Trophoblast cell (in vitro differentiated cells and primary cell): ENCODE measurements around the gene MBD3.

Source experiments
- DNase-seq, 2 donors: peaks; one replicate each; pipeline ENCODE4 v3.0.0-alpha.2; 2016
- H2AFZ ChIP-seq: 2 replicates; pipeline ENCODE4 v1.6.1; 2013; ENCODE audit warnings: low read length, moderate library complexity, mild to moderate bottlenecking; ENCODE audit not compliant: insufficient read depth, poor library complexity
- H2AK5ac ChIP-seq: 2 replicates; pipeline ENCODE4 v1.6.1; 2013; ENCODE audit warnings: mild to moderate bottlenecking, low read length
- H2BK120ac ChIP-seq: 2 replicates; pipeline ENCODE4 v1.6.1; 2013; ENCODE audit warnings: low read length, mild to moderate bottlenecking, moderate library complexity; ENCODE audit not compliant: insufficient read depth, poor library complexity
- H2BK12ac ChIP-seq: 2 replicates; pipeline ENCODE4 v1.6.1; 2013; ENCODE audit warnings: mild to moderate bottlenecking, low read length, moderate library complexity
- H2BK5ac ChIP-seq: 2 replicates; pipeline ENCODE4 v1.6.1; 2013; ENCODE audit warnings: low read length, low read depth, moderate library complexity, mild to moderate bottlenecking; ENCODE audit not compliant: poor library complexity
- H3K14ac ChIP-seq: 2 replicates; pipeline ENCODE4 v1.6.1; 2013; ENCODE audit warnings: mild to moderate bottlenecking, low read length
- H3K18ac ChIP-seq: 2 replicates; pipeline ENCODE4 v1.6.1; 2013; ENCODE audit warnings: mild to moderate bottlenecking, low read length
- H3K23ac ChIP-seq: 2 replicates; pipeline ENCODE4 v1.6.1; 2013; ENCODE audit warnings: low read length
- H3K27ac ChIP-seq: 2 replicates; pipeline ENCODE4 v1.5.1; 2013; ENCODE audit warnings: low read depth, mild to moderate bottlenecking, inconsistent platforms, low read length, moderate library complexity
- H3K27me3 ChIP-seq: 2 replicates; pipeline ENCODE4 v1.6.1; 2013; ENCODE audit warnings: inconsistent platforms, mild to moderate bottlenecking, low read length, moderate library complexity; ENCODE audit not compliant: insufficient read depth
- H3K36me3 ChIP-seq, 2 experiments: 1 replicate in 1 of 2; 2 replicates in 1 of 2; pipeline ENCODE4 v1.6.1; 2013; ENCODE audit warnings: low read length in 2 of 2, mild to moderate bottlenecking in 2 of 2, moderate library complexity in 1 of 2; ENCODE audit not compliant: insufficient read depth in 2 of 2, control insufficient read depth in 1 of 2
- H3K4ac ChIP-seq: 2 replicates; pipeline ENCODE4 v1.6.1; 2013; ENCODE audit warnings: low read depth, mild to moderate bottlenecking, low read length, moderate library complexity
- H3K4me1 ChIP-seq, 2 experiments: 1 replicate in 1 of 2; 2 replicates in 1 of 2; pipeline ENCODE4 v1.6.1; 2013; ENCODE audit warnings: low read length in 2 of 2, mild to moderate bottlenecking in 2 of 2, moderate library complexity in 1 of 2; ENCODE audit not compliant: insufficient read depth in 2 of 2, control insufficient read depth in 1 of 2
- H3K4me2 ChIP-seq: 2 replicates; pipeline ENCODE4 v1.6.1; 2013; ENCODE audit warnings: inconsistent platforms, mild to moderate bottlenecking, low read length, moderate library complexity
- H3K4me3 ChIP-seq: 2 replicates; pipeline ENCODE4 v1.5.1; 2013; ENCODE audit warnings: mild to moderate bottlenecking, low read depth, low read length, inconsistent platforms
- H3K79me1 ChIP-seq: one replicate; pipeline ENCODE4 v1.6.1; 2013; ENCODE audit warnings: low read length
- H3K79me2 ChIP-seq: 2 replicates; pipeline ENCODE4 v1.6.1; 2013; ENCODE audit warnings: low read length, mild to moderate bottlenecking; ENCODE audit not compliant: control insufficient read depth, insufficient read depth, poor library complexity
- H3K9ac ChIP-seq: 2 replicates; pipeline ENCODE4 v1.6.1; 2013; ENCODE audit warnings: mild to moderate bottlenecking, low read length
- H3K9me3 ChIP-seq: 2 replicates; pipeline ENCODE4 v1.6.1; 2013; ENCODE audit warnings: low read depth, mild to moderate bottlenecking, control low read depth, inconsistent platforms, low read length; ENCODE audit not compliant: insufficient read depth
- H4K12ac ChIP-seq: 2 replicates; pipeline ENCODE4 v1.6.1; 2013; ENCODE audit warnings: low read depth, mild to moderate bottlenecking, low read length, moderate library complexity
- H4K8ac ChIP-seq: 2 replicates; pipeline ENCODE4 v1.6.1; 2013; ENCODE audit warnings: low read depth, mild to moderate bottlenecking, low read length, moderate library complexity
- H4K91ac ChIP-seq: one replicate; pipeline ENCODE4 v1.6.1; 2013; ENCODE audit warnings: low read depth, mild to moderate bottlenecking, low read length, moderate library complexity
- WGBS: extraction: QIAGEN DNeasy Blood & Tissue Kit; methylation state at CpG from one replicate; pipeline ENCODE4 v1.1.7; 2013; ENCODE audit warnings: missing lambda C conversion rate; ENCODE audit not compliant: insufficient read length, insufficient coverage; ENCODE audit errors: extremely low coverage; 5-methylcytosine and 5-hydroxymethylcytosine counted together

MBD3 gene

GRCh38 chr19:1592024-1592754 lies 476 bp downstream of the MBD3 start:
- Histone ChIP-seq H3K79me2 (peaks cover 26% of the 10 kb centered on the region), H3K14ac (peak overlapping the region; percentile 99), H3K36me3 (peaks cover 13 to 16% of the 10 kb centered on the region in 2 experiments), H3K27ac (peak overlapping the region; percentile 99), H2BK120ac (peak overlapping the region; percentile 98), H4K8ac (peak overlapping the region; percentile 97), H3K4me2 (peak overlapping the region; percentile 86), H2BK5ac (peak overlapping the region; percentile 95), H2BK12ac (no peak overlapping the region), H3K4me1 (peaks cover 12 to 17% of the 10 kb centered on the region in 2 experiments), H3K4ac (peak overlapping the region; percentile 99), H3K18ac (peak overlapping the region; percentile 98), H4K91ac (peak overlapping the region; percentile 100), H3K27me3 (no peaks in the 10 kb centered on the region), H3K23ac (no peak overlapping the region), H3K4me3 (peak overlapping the region; percentile 80), H3K79me1 (peaks cover 23% of the 10 kb centered on the region), H3K9ac (peak overlapping the region; percentile 94), H2AK5ac (peak overlapping the region; percentile 94), H2AFZ (peak overlapping the region; percentile 73), H3K9me3 (no peaks in the 10 kb centered on the region), H4K12ac (peak overlapping the region; percentile 99)
- no CpG with 5 or more reads among the region's 94 CpGs for WGBS
- DNase-seq, result peak; percentile 87 to 99

- H3K4me1 ChIP-seq, result peaks cover 12 to 17% of the 10 kb centered on the region in 2 experiments
- peak overlapping the region; percentile 94 for H3K9ac ChIP-seq
- H3K14ac ChIP-seq, result peak overlapping the region; percentile 99
- H3K27ac ChIP-seq, result peak overlapping the region; percentile 99
- WGBS, result no CpG with 5 or more reads among the region's 31 CpGs
- peaks cover 26% of the 10 kb centered on the region for H3K79me2 ChIP-seq
- H4K8ac ChIP-seq, result peak overlapping the region; percentile 97
- H3K9me3 ChIP-seq, result no peaks in the 10 kb centered on the region
- no peak overlapping the region for H3K23ac ChIP-seq
- peaks cover 23% of the 10 kb centered on the region for H3K79me1 ChIP-seq
- H4K91ac ChIP-seq, result peak overlapping the region; percentile 100
- peak overlapping the region; percentile 86 for H3K4me2 ChIP-seq
- peak overlapping the region; percentile 94 for H3K18ac ChIP-seq
- no peak overlapping the region for H2BK12ac ChIP-seq
- peak overlapping the region; percentile 99 for H3K4ac ChIP-seq
- H3K27me3 ChIP-seq, result no peaks in the 10 kb centered on the region
- peak overlapping the region; percentile 94 for H2AK5ac ChIP-seq
- H3K4me3 ChIP-seq, result peak overlapping the region; percentile 80
- H3K36me3 ChIP-seq, result peaks cover 6 to 15% of the 10 kb centered on the region in 2 experiments
- H4K12ac ChIP-seq, result peak overlapping the region; percentile 98
- DNase-seq, result no peak
- H2BK5ac ChIP-seq, result peak overlapping the region; percentile 95
- H2BK120ac ChIP-seq, result peak overlapping the region; percentile 84
- H2AFZ ChIP-seq, result peak overlapping the region; percentile 73
Observed at GRCh38 chr19:1591421-1592023, 1.1 kb downstream of the MBD3 start.

DNA sequence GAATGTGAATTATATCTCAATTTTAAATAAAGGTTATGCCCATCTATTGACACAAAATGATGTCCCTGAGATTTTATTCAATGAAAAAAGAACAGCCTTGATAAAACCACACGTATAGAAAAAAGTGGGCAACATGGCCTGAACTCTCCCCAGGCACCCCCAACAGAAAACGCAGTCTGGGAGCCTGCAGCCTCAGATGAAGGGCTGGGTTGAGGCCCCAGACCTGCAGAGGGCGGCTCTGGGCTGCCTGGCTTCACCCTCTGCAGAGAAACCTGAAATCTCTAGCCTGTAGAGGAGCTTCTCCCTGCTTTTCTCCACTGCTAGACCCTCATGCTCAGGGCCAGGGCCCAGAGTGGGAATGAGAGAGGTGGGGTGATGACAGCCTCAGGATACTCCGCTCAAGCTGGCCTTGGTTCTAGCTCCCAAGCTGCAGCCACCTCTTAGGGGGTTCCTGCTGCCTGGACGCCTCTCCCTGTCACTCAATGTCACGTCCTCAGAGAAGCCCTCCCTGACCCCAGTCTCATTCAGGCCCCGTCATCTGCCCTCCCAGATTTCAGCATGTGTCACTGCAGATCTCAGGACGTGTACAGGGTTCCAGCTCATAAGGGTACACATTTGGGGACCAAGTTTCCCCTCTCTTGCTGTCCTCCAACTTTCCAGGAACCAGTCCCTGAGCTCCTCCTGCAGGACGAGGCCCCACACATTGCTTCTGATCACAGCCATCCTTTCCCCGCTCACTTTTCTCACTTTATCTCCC lies 1.8 kb downstream of the MBD3 start:
- H3K4me2 ChIP-seq, result peak overlapping the region; percentile 86
- peak overlapping the region; percentile 80 for H3K4me3 ChIP-seq
- H2AFZ ChIP-seq, result no peak overlapping the region
- no peak overlapping the region for H3K23ac ChIP-seq
- peak overlapping the region; percentile 99 for H3K4ac ChIP-seq
- peak overlapping the region; percentile 49 for H3K18ac ChIP-seq
- peak overlapping the region; percentile 99 for H3K14ac ChIP-seq
- peak overlapping the region; percentile 97 for H4K8ac ChIP-seq
- H3K27ac ChIP-seq, result peak overlapping the region; percentile 99
- peaks cover 14 to 21% of the 10 kb centered on the region in 2 experiments for H3K4me1 ChIP-seq
- no CpG with 5 or more reads among the region's 10 CpGs for WGBS
- DNase-seq, result peak in 1 of 2 donors; percentile 43
- H3K27me3 ChIP-seq, result no peaks in the 10 kb centered on the region
- H4K91ac ChIP-seq, result peak overlapping the region; percentile 100
- H3K9me3 ChIP-seq, result no peaks in the 10 kb centered on the region
- H3K79me1 ChIP-seq, result peaks cover 23% of the 10 kb centered on the region
- peaks cover 7 to 17% of the 10 kb centered on the region in 2 experiments for H3K36me3 ChIP-seq
- H3K79me2 ChIP-seq, result peaks cover 27% of the 10 kb centered on the region
- peak overlapping the region; percentile 84 for H2BK120ac ChIP-seq
- H2BK5ac ChIP-seq, result peak overlapping the region; percentile 95
- peak overlapping the region; percentile 98 for H4K12ac ChIP-seq
- peak overlapping the region; percentile 16 for H2BK12ac ChIP-seq
- H3K9ac ChIP-seq, result peak overlapping the region; percentile 94
- H2AK5ac ChIP-seq, result peak overlapping the region; percentile 94

GRCh38 chr19:1587872-1588271 lies 4.8 kb downstream of the MBD3 start:
- Histone ChIP-seq H2AFZ (no peak overlapping the region), H3K9ac (no peak overlapping the region), H2BK12ac (no peak overlapping the region), H4K12ac (no peak overlapping the region), H3K27ac (peak overlapping the region; percentile 37), H3K14ac (no peak overlapping the region), H2BK5ac (peak overlapping the region; percentile 60), H2BK120ac (no peak overlapping the region), H3K79me1 (peaks cover 20% of the 10 kb centered on the region), H3K4me3 (no peak overlapping the region), H3K36me3 (peaks cover 22 to 28% of the 10 kb centered on the region in 2 experiments), H3K4me1 (peaks cover 17 to 21% of the 10 kb centered on the region in 2 experiments), H4K8ac (peak overlapping the region; percentile 39), H3K23ac (no peak overlapping the region), H3K4ac (peak overlapping the region; percentile 65), H3K27me3 (no peaks in the 10 kb centered on the region), H3K79me2 (peaks cover 26% of the 10 kb centered on the region), H3K9me3 (no peaks in the 10 kb centered on the region), H3K4me2 (no peak overlapping the region), H4K91ac (peak overlapping the region; percentile 42), H3K18ac (no peak overlapping the region), H2AK5ac (peak overlapping the region; percentile 29)
- DNase-seq, result peak; percentile 96 to 98
- WGBS, result no CpG with 5 or more reads among the region's 9 CpGs
